GM19035 (cell line): ENCODE measurements around the gene DDX27.
"Not testable (repeated sequence)": the region's sequence is repeated elsewhere in the genome, so short reads cannot be mapped to it uniquely, and the experiment has no call there.

Source experiments
- ATAC-seq: cut with Tn5 transposase; IDR thresholded peaks from one replicate; pipeline ENCODE4 v1.9.1; 2021; ENCODE audit not compliant: unreplicated experiment

Gene DDX27

DNA sequence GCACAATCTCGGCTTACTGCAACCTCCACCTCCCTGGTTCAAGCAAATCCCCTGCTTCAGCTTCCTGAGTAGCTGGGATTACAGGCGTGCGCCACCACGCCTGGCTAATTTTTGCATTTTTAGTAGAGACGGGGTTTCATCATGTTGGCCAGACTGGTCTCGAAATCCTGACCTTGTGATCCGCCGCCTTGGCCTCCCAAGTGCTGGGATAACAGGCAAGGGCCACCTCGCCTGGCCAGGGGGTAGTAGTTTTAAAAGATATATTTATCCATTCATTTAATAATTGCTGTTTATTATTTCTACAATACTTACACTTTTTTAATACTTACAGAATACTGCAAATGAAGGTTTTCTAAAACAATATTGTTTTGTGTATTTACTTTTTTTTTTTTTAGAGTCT, 15.5 kb upstream of the DDX27 start:
- ATAC-seq, result no peak

GRCh38 chr20:49207076-49207475, 12.1 kb upstream of the DDX27 start:
- no peak for ATAC-seq

DNA sequence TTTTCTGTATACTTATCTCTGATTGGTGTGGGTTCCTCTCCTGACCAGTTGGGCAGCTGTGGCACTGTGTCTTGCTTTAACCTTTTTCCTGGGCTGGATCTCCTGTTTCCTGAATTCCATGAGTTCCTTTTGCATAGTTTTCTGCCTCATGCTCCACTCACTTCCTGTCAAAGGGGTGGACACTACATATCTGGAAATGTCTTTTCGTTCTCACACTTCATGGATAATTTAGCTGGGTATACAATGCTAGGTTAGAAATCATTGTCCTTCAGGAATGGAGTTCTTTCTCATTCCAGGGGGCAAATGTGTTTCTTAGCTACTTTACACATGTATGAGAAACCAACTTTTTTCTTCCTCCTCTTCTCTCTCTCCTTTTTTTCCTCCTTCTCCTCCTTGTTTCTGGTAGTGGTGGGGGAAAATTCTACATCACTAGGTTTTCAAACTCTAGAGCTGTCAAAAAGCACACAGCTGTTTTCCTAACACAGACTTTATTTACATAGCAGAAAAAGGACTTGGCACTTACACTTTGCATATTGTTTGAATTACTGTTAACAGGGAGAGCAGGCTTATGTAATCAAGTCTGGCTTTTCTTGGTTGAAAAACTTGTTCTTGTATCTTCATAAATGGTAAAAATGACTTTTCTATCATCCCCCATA, 9.0 kb upstream of the DDX27 start:
- ATAC-seq, result no peak

DNA sequence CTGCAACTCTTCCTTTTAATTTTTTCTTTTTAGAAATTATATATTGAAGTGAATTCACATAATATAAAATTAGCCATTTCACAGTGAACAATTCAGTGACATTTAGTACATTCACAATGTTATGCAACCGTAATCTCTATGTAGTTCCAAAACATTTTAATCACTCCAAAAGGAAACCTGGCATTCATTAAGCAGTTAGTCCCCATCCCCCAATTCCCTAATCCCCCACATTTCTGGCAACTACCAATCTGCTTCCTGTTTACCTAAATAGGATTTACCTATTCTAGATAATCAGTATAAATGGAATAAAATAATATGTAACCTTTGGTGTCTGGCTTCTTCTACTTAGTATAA, 8.5 kb upstream of the DDX27 start:
- ATAC-seq, result no peak

DNA sequence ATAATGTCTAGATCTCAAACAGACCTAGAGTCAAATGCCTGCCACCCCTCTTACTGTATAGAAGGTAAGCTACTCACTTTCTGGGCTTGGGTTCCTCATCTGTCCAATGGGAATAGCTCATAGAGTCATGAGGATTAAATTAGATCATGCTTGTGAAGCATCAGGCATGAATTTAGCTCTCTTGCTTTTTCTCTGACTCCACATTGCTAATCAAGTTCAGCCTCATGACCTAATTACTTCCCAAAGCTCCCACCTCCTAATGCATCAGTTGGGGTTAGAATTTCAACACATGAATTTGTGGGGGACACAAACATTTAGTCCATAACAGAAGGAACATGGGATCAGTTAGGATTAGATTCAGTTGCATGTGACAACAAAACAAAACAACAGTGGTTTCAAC, 4.6 kb upstream of the DDX27 start:
- no peak for ATAC-seq

DNA sequence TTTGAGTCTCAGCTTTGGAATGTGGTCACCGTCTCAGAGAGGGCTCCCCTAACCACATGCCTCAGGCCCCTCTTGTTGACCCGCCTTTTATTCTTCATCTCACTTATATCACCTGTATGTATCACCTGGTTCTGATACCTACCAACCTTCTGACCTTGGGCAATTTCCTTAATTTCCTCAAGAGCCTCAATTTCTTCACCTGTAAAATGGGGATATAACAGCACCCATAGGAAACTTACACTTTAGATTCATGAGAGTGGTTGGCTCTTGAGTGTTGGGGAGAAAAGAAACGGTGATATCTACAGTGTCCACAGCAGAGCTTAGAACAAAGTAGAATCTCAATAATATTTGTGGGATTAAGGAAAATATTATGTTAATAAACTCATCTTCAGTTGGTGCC, 4.0 kb upstream of the DDX27 start:
- ATAC-seq, result no peak

DNA sequence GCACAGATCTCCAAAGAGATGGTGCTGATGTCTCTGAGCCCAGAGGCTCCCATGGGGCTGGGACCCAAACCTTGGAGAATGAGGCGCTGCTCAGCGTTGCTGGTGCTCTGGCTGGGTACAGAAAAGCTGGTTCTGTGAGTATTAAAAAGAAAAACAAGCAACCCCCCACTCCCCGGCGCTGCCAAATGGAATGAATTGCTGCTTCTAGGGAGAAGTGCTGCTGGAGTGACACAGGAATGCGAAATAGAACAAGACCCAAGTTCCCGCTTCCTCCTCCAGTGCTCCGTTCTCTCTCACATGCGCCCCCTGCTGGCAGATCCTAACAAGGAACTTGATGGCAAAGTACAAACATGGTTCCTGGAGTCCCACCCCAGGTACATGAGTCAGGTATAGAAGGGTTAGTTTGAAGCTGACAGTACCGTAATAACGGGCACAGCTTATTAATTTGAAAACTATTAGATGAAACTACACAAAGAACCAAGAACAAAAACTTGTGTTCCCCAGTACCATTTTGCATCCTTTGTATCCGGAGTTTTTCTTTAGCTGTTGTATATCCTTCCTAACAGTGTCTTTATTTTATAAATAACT, 2.1 kb upstream of the DDX27 start:
- ATAC-seq, result no peak

GRCh38 chr20:49218739-49219090, 501 bp upstream of the DDX27 start:
- not testable (repeated sequence) for ATAC-seq

DNA sequence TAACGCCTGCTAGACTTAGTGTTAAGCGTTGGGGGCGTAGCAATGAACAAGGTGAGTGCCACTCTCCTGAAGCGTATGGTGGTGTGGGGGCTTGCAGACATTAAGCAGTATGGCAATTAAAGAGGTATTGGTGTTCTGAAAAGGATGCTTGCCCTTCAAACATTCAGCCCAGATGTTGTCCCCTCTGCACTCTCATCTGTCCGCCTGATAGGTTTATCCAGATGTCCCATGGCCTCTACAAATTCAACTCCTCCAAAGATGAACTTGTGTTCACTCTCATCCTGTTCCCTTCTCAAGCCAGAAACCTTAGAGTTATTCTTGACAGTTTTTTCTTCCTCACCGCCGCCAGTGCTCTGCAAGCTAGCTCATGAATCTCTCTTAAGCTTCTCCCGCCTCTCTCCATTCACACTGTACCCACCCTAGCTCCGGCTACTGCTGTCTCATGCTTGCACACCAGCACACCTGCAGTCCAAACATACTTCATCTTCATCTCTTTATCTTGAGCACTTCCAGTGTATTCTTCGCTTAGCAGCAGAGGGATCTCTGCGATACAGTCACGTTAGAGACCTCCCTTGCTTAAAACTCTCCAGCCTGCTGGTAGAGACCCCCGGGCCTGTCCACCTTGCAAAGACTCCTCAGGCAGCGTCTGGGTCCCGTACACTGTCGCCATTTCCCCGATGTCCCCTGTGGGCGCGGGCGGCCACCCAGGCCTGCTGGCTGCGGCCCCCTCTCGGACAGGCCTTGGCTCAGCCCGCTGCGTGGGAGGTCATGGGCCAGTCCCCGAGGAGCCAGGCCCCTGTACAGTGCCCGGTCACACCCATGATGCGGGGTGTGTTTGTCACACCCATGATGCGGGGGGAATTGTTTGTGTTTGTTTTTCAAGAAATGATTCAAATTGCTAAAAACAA, 962 bp downstream of the DDX27 start:
- no peak for ATAC-seq

GRCh38 chr20:49225896-49226295, 6.7 kb downstream of the DDX27 start:
- no peak for ATAC-seq

DNA sequence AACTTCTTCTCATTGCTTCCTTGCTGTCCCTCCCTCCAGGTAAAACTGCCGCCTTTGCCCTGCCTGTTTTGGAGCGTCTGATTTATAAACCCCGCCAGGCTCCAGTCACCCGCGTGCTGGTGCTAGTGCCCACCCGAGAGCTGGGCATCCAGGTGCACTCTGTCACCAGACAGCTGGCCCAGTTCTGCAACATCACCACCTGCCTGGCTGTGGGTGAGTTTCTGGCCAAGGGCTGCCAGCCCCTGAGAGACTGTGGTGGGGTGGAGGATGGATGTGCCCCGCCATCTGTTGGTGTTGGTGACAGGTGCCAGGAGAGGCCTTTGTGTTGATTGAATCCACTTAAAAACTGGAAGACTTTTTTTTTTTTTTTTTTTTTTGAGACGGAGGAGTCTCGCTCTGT, 9.5 kb downstream of the DDX27 start:
- ATAC-seq, result no peak

- no peak for ATAC-seq
Measured at GRCh38 chr20:49229381-49229780, 10.2 kb downstream of the DDX27 start.

DNA sequence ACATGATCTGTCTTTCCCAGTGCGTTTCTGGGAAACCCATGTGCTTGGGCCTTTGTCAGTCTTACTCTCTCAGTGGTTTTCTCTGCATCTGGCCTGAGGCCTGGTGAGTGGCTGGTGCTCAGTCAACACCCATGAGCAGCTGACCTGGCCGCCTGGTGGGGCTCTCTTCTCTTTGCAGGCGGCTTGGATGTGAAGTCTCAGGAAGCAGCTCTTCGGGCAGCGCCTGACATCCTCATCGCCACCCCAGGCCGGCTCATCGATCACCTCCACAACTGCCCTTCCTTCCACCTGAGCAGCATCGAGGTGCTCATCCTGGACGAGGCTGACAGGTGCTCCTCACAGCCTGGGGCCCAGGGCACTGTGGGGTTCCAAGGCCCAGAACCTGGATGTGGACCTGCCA, 10.8 kb downstream of the DDX27 start:
- no peak for ATAC-seq

DNA sequence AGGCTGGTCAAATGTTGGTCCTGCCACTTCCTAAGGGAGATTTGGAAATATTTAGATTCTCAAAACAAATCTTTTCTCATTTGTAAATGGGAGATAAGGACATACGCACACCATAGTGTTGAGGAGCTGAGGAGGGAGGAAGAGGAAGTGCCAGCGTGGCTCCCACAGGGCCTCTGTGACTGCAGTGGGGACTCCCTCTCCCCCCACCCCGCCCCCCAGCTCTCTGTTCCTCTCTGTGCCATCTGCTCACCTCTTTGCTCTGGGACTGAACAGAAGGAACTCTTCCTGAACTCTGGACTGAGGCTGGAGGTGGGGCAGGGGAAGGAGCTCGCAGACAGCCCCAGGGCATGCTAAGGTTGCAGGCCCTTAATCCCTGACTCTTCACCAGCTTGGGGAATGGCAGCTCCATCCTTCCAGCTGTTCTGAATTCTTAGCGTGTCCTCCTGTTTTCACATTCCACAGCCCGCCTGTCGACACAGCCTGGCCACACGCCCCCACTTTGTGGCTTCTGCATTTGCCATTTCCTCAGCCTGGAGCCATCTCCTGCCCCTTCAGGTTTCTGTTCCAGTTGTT, 11.4 kb downstream of the DDX27 start:
- ATAC-seq, result no peak

DNA sequence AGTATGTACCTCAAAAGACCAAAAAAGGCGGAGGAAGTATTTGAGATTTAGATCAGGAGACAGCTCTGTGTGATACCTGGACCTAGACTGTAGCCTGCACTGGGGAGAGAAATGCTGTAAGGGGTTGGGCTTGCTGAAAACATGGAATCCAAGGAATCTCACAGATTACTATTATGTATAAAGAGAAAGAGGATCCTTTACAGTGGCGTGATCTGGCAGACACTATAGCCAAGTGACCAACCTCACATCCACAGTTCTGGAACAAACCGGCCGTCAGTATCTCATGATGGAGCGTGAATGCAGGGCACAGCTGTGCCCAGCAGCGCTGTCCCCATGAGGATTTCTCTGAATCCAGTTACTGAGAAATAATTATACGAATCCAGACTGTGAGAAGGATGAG, 12.3 kb downstream of the DDX27 start:
- no peak for ATAC-seq

- no peak for ATAC-seq
Measured at GRCh38 chr20:49233226-49233625, 14.0 kb downstream of the DDX27 start.

DNA sequence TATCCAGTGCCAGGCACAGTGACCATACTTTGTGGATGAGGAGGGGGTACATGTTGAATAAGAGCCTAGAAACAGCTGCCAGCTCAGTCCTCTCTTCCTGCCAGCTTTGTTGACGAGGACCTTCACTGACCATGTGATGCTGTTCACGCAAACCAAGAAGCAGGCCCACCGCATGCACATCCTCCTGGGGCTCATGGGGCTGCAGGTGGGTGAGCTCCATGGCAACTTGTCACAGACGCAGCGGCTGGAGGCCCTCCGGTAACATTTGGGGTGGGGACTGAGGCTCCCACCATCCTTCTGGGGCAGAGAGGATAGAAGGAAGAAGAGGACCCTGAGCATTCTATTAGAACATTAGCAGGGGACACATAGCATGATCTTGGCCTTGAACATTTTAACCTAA, 15.6 kb downstream of the DDX27 start:
- no peak for ATAC-seq

- ATAC-seq, result no peak
Measured at GRCh38 chr20:49236301-49236700, 17.1 kb downstream of the DDX27 start.

GRCh38 chr20:49237531-49237930, 18.3 kb downstream of the DDX27 start:
- no peak for ATAC-seq

- no peak for ATAC-seq
Measured at GRCh38 chr20:49245921-49246740, 26.9 kb downstream of the DDX27 start.

DNA sequence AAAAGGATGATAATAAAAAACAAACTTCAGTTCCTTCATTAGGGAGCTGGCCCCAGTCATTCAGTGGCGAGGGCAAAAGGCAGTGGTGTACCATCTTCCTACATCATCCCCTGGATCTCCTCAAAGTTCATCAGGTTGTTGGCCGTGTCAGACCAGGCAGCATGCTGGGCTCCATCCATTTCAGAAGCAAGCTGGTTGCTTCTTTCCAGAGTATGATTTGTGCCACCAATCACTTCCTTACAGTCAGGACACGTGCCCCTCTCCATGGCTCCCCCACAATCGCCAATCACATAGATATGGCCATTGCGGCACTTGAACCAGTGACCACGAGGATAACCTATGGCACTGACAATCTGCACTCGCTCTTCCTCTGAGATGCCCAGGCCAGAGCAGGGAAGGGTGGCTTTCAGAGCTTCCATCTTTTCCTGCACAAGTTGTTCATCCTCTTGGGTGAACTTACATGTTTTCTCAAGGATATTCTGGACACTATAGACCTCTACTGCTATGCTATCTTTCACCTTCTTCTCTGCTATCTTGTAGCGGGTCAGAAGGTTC, 28.0 kb downstream of the DDX27 start:
- no peak for ATAC-seq
